HG02938 (cell line): ENCODE results near the gene RAB3A.

Experiments
- ATAC-seq: cut with Tn5 transposase; IDR thresholded peaks from one replicate; pipeline ENCODE4 v1.9.1; 2021; ENCODE audit warnings: mild to moderate bottlenecking, moderate library complexity; ENCODE audit not compliant: unreplicated experiment

Gene RAB3A

DNA sequence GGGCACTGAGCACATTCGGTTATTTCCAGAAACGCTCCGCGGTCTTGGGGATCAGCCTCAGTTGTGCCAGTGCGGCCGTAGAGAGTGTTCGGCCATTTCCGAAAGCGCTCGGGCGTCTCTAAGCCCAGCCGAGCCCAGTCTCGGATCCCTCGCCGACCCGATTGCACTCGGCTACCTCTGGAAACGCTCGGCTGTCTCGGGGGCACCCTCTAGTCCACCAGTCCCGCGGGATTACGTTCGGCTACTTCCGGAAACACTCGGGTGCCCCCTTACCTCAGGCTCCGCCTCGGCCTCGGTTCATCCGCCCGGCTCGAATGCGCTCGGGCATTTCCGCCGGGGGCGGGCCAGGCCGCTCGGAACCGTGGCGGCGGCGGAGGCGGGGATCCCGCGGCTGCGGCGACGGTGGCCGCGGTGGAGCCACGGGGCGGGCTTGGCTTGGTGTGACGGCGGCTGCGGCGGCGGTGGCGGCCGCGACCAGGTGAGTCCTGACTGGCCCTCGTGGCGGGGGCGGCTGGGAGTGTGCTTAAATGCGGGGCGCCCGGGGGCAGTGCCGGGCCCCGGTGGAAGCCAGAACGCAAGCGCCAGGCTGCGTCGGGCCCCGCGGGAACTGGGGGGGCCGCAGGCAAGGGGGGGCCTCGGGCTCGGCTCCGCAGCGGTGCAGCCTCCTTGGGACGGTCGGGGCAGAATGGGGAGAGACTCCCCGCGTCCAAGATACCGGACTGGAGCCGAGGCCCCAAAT, 50.9 kb downstream of the RAB3A start, which contains the start of gene PIK3R2:
Gene PIK3R2 (plus strand): TSS at position 347 of the 739 bp plus-strand sequence. CDS start 2,717 bp downstream, outside the sequence.
- ATAC-seq = peak; percentile 66

DNA sequence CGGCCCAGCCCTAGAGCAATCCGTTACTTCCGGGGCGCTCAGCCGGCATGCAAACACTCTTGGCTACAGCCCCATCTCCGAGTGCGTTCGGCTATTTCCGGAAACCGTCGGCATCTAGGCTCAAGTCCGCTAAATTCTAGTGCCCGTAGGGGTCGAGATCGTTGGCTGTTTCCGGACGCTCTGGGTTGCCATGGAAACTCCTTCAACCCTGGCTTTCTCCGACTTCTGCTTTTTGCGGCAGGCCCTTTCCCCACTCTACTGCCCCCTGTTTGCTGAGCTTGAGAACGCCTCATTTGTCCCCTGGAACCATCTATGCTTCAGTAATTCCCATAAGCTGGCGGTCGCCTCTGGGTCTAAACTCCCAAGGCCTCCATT, 51.4 kb downstream of the RAB3A start:
- peak; percentile 60 for ATAC-seq

DNA sequence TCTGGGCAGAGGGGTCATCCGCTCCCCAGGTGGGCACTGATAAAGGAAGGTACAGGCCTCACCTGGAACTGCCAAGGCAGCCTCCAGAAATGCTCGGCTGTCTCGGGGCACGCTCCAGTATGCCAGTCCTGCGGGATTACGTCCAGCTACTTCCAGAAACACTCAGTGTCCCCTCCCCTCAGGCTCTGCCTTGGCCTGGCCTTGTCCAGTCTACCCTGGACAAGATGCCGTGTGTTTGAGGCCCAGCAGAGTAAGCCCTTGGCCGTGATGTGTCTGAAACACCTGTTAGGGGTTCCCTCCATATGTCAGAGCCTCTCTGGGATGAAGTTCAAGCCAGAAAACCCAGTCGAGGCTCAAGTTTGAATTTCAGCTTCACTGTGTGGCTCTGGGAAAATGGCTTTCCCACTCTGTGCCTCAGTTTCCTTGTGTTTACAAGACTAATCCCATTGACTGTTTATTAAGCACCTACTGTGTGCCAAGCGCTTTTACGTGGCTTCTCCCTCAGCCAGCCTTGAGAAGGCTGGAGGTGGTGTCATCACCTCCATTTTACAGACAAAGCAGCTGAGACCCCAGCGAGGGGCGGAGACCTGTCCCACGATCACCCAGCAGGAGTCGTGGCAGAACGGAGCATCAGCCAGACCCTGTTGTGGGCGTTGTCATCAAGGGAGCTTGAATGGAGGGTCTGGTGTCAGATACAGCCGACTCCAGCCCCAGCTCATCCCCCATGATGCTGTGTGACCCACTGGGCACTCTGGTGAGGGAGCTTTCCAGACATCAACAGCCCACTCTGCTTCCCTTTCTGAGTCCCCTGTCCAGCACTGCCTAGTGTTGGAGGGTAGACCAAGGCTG, 52.8 kb downstream of the RAB3A start:
- ATAC-seq = no peak

DNA sequence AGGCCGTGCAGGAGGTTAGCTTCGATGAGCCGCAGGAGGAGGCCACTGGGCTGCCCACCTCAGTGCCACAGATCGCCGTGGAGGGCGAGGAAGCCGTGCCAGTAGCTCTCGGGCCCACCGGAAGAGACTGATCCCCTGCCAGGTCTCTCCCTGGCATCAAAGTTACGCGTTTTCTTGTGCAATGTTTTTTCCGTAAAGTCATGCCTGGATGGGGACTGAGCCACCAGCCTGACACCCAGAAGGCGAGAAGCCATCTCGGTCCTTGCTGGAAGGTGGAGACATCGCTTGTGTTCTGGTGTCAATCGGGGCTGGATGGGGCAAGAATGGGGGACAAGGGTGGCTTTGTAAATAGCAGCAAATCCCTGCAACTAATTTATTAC, 54.3 kb downstream of the RAB3A start:
- no peak for ATAC-seq

DNA sequence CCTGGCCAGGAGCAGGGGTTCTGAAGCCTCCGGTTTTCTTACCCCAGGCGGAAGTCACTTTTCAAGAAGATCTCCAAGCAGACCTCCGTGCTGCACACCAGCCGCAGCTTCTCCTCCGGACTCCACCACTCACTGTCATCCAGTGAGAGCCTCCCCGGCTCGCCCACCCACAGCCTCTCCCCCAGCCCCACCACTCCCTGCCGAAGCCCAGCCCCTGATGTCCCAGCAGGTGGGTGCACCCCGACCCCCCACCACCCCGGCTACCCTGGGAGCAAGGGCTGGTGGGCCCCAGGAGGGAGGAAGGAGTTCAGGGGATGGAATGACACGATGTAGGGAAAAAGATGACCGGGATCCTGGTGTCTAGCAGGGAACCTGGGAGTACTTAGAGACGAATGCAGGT, 56.4 kb downstream of the RAB3A start:
- ATAC-seq = no peak
